Mesenchymal stem cell (in vitro differentiated cells and primary cell): ENCODE measurements around the gene ACTA2.
A peak's percentile ranks its signal among the peaks of the same experiment; 100 is the strongest.

Experiments
- DNase-seq: peaks from one replicate; pipeline ENCODE4 v3.0.0-alpha.2; 2013
- H2AFZ ChIP-seq: one replicate; pipeline ENCODE4 v1.6.1; 2013; ENCODE audit warnings: low read depth, mild to moderate bottlenecking, control low read depth, inconsistent platforms, low read length, moderate library complexity
- H2AK5ac ChIP-seq: 2 replicates; pipeline ENCODE4 v1.6.1; 2013; ENCODE audit warnings: low read length, moderate library complexity, mild to moderate bottlenecking, inconsistent platforms; ENCODE audit not compliant: severe bottlenecking
- H2BK120ac ChIP-seq: one replicate; pipeline ENCODE4 v1.6.1; 2013; ENCODE audit warnings: low read depth, mild to moderate bottlenecking, inconsistent platforms, low read length, moderate library complexity
- H2BK12ac ChIP-seq, 2 experiments: one replicate each; pipeline ENCODE4 v1.6.1; 2013; ENCODE audit warnings: inconsistent platforms in 2 of 2, low read length in 2 of 2, mild to moderate bottlenecking in 2 of 2, moderate library complexity in 2 of 2, control low read depth in 1 of 2
- H2BK15ac ChIP-seq: one replicate; pipeline ENCODE4 v1.6.1; 2013; ENCODE audit warnings: mild to moderate bottlenecking, low read depth, inconsistent platforms; ENCODE audit not compliant: poor library complexity, severe bottlenecking
- H2BK5ac ChIP-seq: 2 replicates; pipeline ENCODE4 v1.6.1; 2013; ENCODE audit warnings: low read depth, mild to moderate bottlenecking, low read length, control low read depth, inconsistent platforms; ENCODE audit not compliant: poor library complexity, severe bottlenecking
- H3K14ac ChIP-seq, 2 experiments: one replicate each; pipeline ENCODE4 v1.6.1; 2013; ENCODE audit warnings: inconsistent platforms in 2 of 2, low read length in 2 of 2, control low read depth in 1 of 2, mild to moderate bottlenecking in 1 of 2, moderate library complexity in 1 of 2
- H3K18ac ChIP-seq, 2 experiments: one replicate each; pipeline ENCODE4 v1.6.1; 2013; ENCODE audit warnings: inconsistent platforms in 2 of 2, low read length in 2 of 2, control low read depth in 1 of 2, low read depth in 1 of 2, mild to moderate bottlenecking in 1 of 2
- H3K23ac ChIP-seq, 2 experiments: one replicate each; pipeline ENCODE4 v1.6.1; 2013; ENCODE audit warnings: inconsistent platforms in 2 of 2, low read length in 2 of 2, mild to moderate bottlenecking in 2 of 2, moderate library complexity in 2 of 2, control low read depth in 1 of 2
- H3K27ac ChIP-seq: 2 replicates; pipeline ENCODE4 v1.5.1; 2013; ENCODE audit warnings: mild to moderate bottlenecking, moderate library complexity, low read length, control low read depth, inconsistent platforms; ENCODE audit not compliant: poor library complexity, severe bottlenecking
- H3K27me3 ChIP-seq, 2 experiments: 2 replicates each; pipeline versions ENCODE4 v1.6.1 to v1.7.0; 2013; ENCODE audit warnings: low read length in 2 of 2, mild to moderate bottlenecking in 2 of 2, moderate library complexity in 2 of 2, control low read depth in 1 of 2, inconsistent platforms in 1 of 2; ENCODE audit not compliant: control insufficient read depth in 1 of 2, insufficient read depth in 1 of 2
- H3K36me3 ChIP-seq, 2 experiments: 2 replicates each; pipeline versions ENCODE4 v1.6.1 to v1.7.0; 2013; ENCODE audit warnings: low read length in 2 of 2, control low read depth in 1 of 2, inconsistent platforms in 1 of 2, low read depth in 1 of 2, mild to moderate bottlenecking in 1 of 2; ENCODE audit not compliant: insufficient read depth in 2 of 2, control insufficient read depth in 1 of 2
- H3K4ac ChIP-seq, 2 experiments: one replicate each; pipeline ENCODE4 v1.6.1; 2013; ENCODE audit warnings: inconsistent platforms in 2 of 2, low read length in 2 of 2, mild to moderate bottlenecking in 2 of 2, moderate library complexity in 2 of 2, control low read depth in 1 of 2, low read depth in 1 of 2
- H3K4me1 ChIP-seq: 2 replicates; pipeline ENCODE4 v1.6.1; 2013; ENCODE audit warnings: low read depth, low read length, control low read depth; ENCODE audit not compliant: control insufficient read depth, insufficient read depth
- H3K4me2 ChIP-seq: 2 replicates; pipeline ENCODE4 v1.6.1; 2013; ENCODE audit warnings: low read length, mild to moderate bottlenecking, inconsistent platforms; ENCODE audit not compliant: poor library complexity, severe bottlenecking
- H3K4me3 ChIP-seq, 2 experiments: 2 replicates each; pipeline versions ENCODE4 v1.5.1 to v1.7.0; 2013; ENCODE audit warnings: low read length in 2 of 2, mild to moderate bottlenecking in 2 of 2, control low read depth in 1 of 2, low read depth in 1 of 2; ENCODE audit not compliant: insufficient read depth in 1 of 2
- H3K79me1 ChIP-seq: replicated peaks from 2 replicates; pipeline ENCODE4 v1.6.1; 2013; ENCODE audit warnings: mild to moderate bottlenecking, control low read depth, low read length, inconsistent platforms; ENCODE audit not compliant: poor library complexity, severe bottlenecking
- H3K9ac ChIP-seq: 2 replicates; pipeline ENCODE4 v1.7.0; 2013; ENCODE audit warnings: mild to moderate bottlenecking, low read length, moderate library complexity
- H3K9me3 ChIP-seq: 2 replicates; pipeline ENCODE4 v1.7.0; 2013; ENCODE audit warnings: mild to moderate bottlenecking, low read length; ENCODE audit not compliant: control insufficient read depth
- H4K8ac ChIP-seq: one replicate; pipeline ENCODE4 v1.6.1; 2013; ENCODE audit warnings: inconsistent platforms, mild to moderate bottlenecking, low read length, moderate library complexity
- H4K91ac ChIP-seq: one replicate; pipeline ENCODE4 v1.6.1; 2013; ENCODE audit warnings: mild to moderate bottlenecking, low read length, inconsistent platforms
- WGBS: methylation state at CpG from one replicate; pipeline ENCODE4 v1.1.7; 2013; ENCODE audit warnings: mixed read lengths; 5-methylcytosine and 5-hydroxymethylcytosine counted together

ACTA2 gene

GRCh38 chr10:88966797-88967196, 14.2 kb upstream of the ACTA2 start:
- Histone ChIP-seq H3K4me2 (no peak overlapping the region), H3K4me3 (no peak overlapping the region), H2BK15ac (no peak overlapping the region), H3K23ac (no peak overlapping the region), H3K9me3 (no peaks in the 10 kb centered on the region), H3K4ac (no peak overlapping the region), H2AK5ac (no peak overlapping the region), H2AFZ (no peak overlapping the region), H3K4me1 (no peaks in the 10 kb centered on the region), H4K8ac (no peak overlapping the region), H2BK5ac (no peak overlapping the region), H3K36me3 (no peaks in the 10 kb centered on the region), H2BK120ac (no peak overlapping the region), H2BK12ac (no peak overlapping the region), H3K9ac (no peak overlapping the region), H3K18ac (peak overlapping the region in 1 of 2 experiments; percentile 2), H3K79me1 (peaks cover 3% of the 10 kb centered on the region), H3K14ac (no peak overlapping the region), H4K91ac (no peak overlapping the region), H3K27ac (no peak overlapping the region), H3K27me3 (no peaks in the 10 kb centered on the region)
- 70% methylated on average over 2 of the region's 3 CpGs for WGBS
- no peak for DNase-seq

- Histone ChIP-seq H2BK12ac (no peak overlapping the region), H3K23ac (no peak overlapping the region), H2AK5ac (no peak overlapping the region), H4K8ac (no peak overlapping the region), H2BK120ac (no peak overlapping the region), H3K18ac (no peak overlapping the region), H2AFZ (no peak overlapping the region), H3K4ac (no peak overlapping the region), H3K14ac (no peak overlapping the region), H3K79me1 (peaks cover 5% of the 10 kb centered on the region), H3K4me3 (no peak overlapping the region), H2BK5ac (no peak overlapping the region), H3K27me3 (no peaks in the 10 kb centered on the region), H3K4me1 (no peaks in the 10 kb centered on the region), H2BK15ac (no peak overlapping the region), H3K9me3 (no peaks in the 10 kb centered on the region), H4K91ac (no peak overlapping the region), H3K4me2 (no peak overlapping the region), H3K36me3 (no peaks in the 10 kb centered on the region), H3K27ac (no peak overlapping the region), H3K9ac (no peak overlapping the region)
- DNase-seq: peak; percentile 24
- 93% methylated on average over 2 of the region's 3 CpGs for WGBS
Measured at GRCh38 chr10:88964869-88965415, 12.4 kb upstream of the ACTA2 start.

- H2AFZ ChIP-seq: no peak overlapping the region
- H3K9me3 ChIP-seq: no peaks in the 10 kb centered on the region
Measured at GRCh38 chr10:88964360-88964759, 11.8 kb upstream of the ACTA2 start.

GRCh38 chr10:88963318-88963717, 10.7 kb upstream of the ACTA2 start:
- H2AK5ac ChIP-seq: no peak overlapping the region
- no peak for DNase-seq
- no peak overlapping the region for H3K4me3 ChIP-seq
- H2BK12ac ChIP-seq: no peak overlapping the region
- no peak overlapping the region for H3K4me2 ChIP-seq
- 100% methylated on average over 1 of the region's 2 CpGs for WGBS
- H2BK5ac ChIP-seq: no peak overlapping the region
- peaks cover 5% of the 10 kb centered on the region for H3K79me1 ChIP-seq
- no peak overlapping the region for H3K4ac ChIP-seq
- no peak overlapping the region for H4K8ac ChIP-seq
- no peaks in the 10 kb centered on the region for H3K4me1 ChIP-seq
- no peaks in the 10 kb centered on the region for H3K36me3 ChIP-seq
- H3K23ac ChIP-seq: no peak overlapping the region
- H3K27me3 ChIP-seq: no peaks in the 10 kb centered on the region
- no peak overlapping the region for H3K14ac ChIP-seq
- H3K27ac ChIP-seq: no peak overlapping the region
- H2AFZ ChIP-seq: no peak overlapping the region
- no peak overlapping the region for H4K91ac ChIP-seq
- H3K9ac ChIP-seq: no peak overlapping the region
- no peak overlapping the region for H3K18ac ChIP-seq
- no peaks in the 10 kb centered on the region for H3K9me3 ChIP-seq
- no peak overlapping the region for H2BK120ac ChIP-seq
- H2BK15ac ChIP-seq: no peak overlapping the region

More at GRCh38 chr10:88964360-88964759, 11.8 kb upstream of the ACTA2 start:
- no peak overlapping the region for H2BK120ac ChIP-seq
- WGBS: no CpG with 5 or more reads among the region's 1 CpG
- no peak overlapping the region for H3K23ac ChIP-seq
- no peak overlapping the region for H2AK5ac ChIP-seq
- no peak for DNase-seq
- no peak overlapping the region for H2BK5ac ChIP-seq
- no peak overlapping the region for H3K27ac ChIP-seq
- no peak overlapping the region for H3K14ac ChIP-seq
- H3K36me3 ChIP-seq: no peaks in the 10 kb centered on the region
- H4K91ac ChIP-seq: no peak overlapping the region
- no peaks in the 10 kb centered on the region for H3K27me3 ChIP-seq
- no peak overlapping the region for H3K9ac ChIP-seq
- no peak overlapping the region for H2BK12ac ChIP-seq
- no peak overlapping the region for H3K18ac ChIP-seq
- H3K79me1 ChIP-seq: peaks cover 5% of the 10 kb centered on the region
- H3K4me1 ChIP-seq: no peaks in the 10 kb centered on the region
- H4K8ac ChIP-seq: no peak overlapping the region
- H3K4ac ChIP-seq: no peak overlapping the region
- H2BK15ac ChIP-seq: no peak overlapping the region
- H3K4me3 ChIP-seq: no peak overlapping the region
- no peak overlapping the region for H3K4me2 ChIP-seq
